RKO (cell line): ENCODE results near the gene AHCYL2.
"Not testable (repeated sequence)": the region's sequence is repeated elsewhere in the genome, so short reads cannot be mapped to it uniquely, and the experiment has no call there.

Source experiments
- DNase-seq: peaks from one replicate; pipeline ENCODE4 v3.0.0-alpha.2; 2016; ENCODE audit warnings: low spot score

The AHCYL2 gene

DNA sequence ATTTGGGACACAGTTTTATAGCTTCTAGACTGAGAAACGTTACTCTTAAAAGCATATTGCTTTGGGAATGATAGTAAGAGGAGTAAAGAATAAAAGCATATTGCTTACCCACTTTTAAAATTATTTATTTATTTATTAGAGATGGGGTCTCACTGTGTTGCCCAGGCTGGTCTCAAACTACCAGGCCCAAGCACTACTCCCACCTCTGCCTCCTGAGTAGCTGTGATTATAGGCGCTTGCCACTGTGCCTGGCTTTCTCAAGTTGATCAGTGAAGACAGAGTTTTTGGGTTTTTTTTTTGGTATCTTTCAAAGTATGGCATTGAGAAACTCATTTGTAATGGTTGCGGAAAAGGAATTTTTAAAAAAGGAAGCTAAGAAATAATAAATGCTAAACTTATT lies 68.0 kb downstream of the AHCYL2 start:
- no peak for DNase-seq

GRCh38 chr7:129295015-129295423 lies 70.2 kb downstream of the AHCYL2 start:
- DNase-seq = peak; percentile 34

DNA sequence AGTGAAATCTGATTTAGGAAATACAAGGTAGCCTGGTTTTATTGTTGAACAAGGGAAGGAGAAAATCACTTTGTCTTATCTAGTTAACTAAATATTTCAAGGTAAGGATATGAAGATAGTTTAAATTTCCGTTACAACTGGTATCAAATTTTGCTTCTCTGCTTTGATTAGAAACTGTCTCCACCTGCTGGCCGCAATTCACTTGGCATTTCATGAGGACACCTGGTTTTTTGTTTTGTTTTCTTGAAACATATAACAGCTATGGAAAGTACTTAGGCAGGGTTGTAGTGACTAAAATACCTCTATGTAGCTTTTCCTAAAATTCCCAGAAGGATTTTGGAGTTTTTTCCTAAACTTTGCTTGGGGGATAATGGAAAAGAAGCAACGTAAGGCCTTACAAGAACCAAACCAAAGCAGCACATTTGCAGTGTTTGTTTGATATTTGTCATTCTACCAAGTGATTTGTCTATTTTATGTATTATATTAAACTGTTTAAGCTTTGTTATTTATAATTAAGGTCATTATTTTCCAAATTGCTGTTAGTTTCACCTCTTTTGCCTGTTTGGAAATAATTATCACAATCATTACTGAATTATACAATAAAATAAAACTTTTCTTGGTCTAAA lies 73.6 kb downstream of the AHCYL2 start:
- DNase-seq = peak; percentile 70

GRCh38 chr7:129299889-129300288 lies 75.1 kb downstream of the AHCYL2 start:
- no peak for DNase-seq

GRCh38 chr7:129300299-129300698 lies 75.5 kb downstream of the AHCYL2 start:
- not testable (repeated sequence) for DNase-seq

GRCh38 chr7:129307592-129307991 lies 82.8 kb downstream of the AHCYL2 start:
- no peak for DNase-seq

GRCh38 chr7:129308047-129308446 lies 83.2 kb downstream of the AHCYL2 start:
- DNase-seq = no peak

GRCh38 chr7:129311429-129311828 lies 86.6 kb downstream of the AHCYL2 start:
- DNase-seq = no peak

DNA sequence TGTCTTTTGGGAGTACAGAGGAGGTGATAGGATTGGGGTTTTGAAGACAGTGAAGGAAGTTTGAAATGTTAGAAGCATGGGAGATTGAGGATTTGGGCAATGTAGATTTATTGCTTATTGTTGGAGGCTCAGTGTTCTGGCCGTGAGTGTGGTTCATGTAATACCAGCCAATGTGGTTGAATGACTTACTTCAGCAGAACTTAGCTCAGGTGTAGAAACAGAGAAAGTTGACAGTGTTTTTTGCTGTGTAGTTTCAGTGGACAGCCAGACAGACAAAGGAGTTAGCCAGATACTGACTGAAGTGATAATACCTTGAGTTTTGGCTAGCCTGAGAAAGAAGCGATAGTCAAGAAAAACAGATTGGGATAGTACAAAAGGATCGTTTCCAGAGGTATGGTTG lies 88.5 kb downstream of the AHCYL2 start:
- DNase-seq = no peak

DNA sequence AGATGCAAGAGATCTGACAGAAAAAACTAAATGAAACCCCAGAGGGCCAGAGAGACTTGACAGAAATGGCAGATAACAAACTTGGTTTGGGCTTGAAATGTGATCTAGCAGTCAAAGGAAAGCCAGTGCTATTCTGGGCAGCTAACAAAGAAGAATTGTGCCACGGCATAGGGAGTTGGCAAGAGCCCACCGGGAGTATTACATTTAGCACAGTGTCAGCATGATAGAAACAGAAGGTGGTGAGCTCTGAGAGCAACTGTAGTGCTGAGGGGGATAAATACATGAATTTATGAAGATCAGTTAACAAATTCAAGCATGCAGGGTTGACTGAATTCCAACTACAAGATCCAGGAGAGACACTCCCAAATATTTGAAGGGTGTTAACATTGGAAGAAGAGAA lies 91.1 kb downstream of the AHCYL2 start:
- no peak for DNase-seq

- DNase-seq = no peak
These were observed 92.6 kb downstream of the AHCYL2 start for GRCh38 chr7:129317450-129317849.

DNA sequence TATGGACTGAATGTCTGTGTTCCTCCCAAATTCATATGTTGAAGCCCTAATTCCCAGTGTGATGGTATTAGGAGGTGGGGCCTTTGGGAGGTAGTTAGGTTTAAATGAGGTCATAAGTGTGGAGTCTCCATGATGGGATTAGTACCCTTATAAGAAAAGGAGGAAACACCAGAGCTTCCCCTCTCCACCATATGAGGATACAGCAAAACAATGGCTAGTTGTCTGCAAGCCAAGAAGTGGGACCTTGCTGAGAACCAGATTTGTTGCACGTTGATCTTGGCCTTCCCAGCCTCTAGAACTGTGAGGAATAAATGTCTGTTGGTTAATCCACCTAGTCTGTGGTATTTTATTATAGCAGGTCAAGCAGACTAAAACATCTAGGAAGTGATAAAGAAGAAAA lies 102.2 kb downstream of the AHCYL2 start:
- DNase-seq = no peak

GRCh38 chr7:129332254-129333035 lies 107.6 kb downstream of the AHCYL2 start:
- DNase-seq = peak; percentile 81

GRCh38 chr7:129334473-129334872 lies 109.6 kb downstream of the AHCYL2 start:
- peak; percentile 38 for DNase-seq

- DNase-seq = no peak
These were observed 113.6 kb downstream of the AHCYL2 start for GRCh38 chr7:129338450-129338849.

DNA sequence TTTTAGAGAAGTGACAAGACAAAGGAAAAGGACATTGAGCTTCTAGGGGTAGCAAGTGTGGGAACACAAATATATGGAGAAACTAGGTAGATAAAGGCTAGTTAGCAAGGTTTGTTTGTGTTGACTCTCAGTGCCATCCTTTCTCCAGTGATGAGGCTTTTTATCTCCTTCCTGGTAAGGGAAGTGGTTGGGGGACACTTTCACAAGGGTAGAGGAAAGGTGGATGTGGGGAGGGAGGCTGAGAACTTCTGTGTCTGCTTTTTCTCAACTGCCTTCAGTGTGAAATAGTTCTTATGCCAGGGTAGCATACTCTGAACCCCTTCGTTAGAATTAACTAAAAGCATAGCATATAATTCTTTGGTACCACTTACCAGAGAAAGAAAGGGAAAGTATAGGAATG lies 116.4 kb downstream of the AHCYL2 start:
- no peak for DNase-seq

- DNase-seq = no peak
These were observed 117.3 kb downstream of the AHCYL2 start for GRCh38 chr7:129341816-129342806.

- peak; percentile 76 for DNase-seq
These were observed 118.4 kb downstream of the AHCYL2 start for GRCh38 chr7:129343099-129343700.

- DNase-seq = no peak
These were observed 122.5 kb downstream of the AHCYL2 start for GRCh38 chr7:129347330-129347729.

DNA sequence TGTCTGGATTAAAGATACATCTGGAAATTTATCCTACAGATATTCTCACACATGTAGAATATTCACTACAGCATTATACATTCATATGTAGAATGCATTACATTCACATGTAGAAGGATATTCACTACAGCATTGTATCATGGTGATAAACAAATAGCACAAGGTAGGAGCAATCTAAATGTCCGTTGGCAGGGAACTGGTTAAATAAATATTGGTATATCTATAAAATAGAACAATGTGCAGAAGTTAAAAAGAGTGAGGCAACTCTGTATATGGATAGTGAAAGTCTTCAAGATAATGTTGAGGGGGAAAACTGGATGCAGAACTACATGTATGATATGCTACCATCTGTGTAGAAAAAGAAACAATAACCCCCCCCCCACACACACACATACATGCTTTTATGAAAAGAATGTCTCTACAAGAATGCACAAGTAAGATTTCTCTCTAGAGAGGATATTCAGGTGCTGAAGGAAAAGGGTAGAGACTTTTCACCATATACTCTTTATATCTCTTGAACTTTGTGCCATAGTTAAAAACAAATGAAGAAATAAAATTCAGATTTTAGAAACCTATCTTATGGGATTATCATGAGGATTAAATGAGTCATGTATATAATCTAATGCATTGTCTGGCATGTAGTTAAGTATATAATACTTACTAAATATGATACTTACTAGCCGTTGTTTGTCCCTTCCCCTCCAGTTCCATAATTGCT lies 123.4 kb downstream of the AHCYL2 start:
- no peak for DNase-seq

- DNase-seq = no peak
These were observed 126.5 kb downstream of the AHCYL2 start for GRCh38 chr7:129351320-129351719.
